Caco-2 (cell line): Measurements from ENCODE around the gene ZNF668. TPM values are rescaled to one million over a fixed set of nuclear protein-coding genes. Genes with fewer than 3 reads are reported as not detected.

ENCODE experiments used
- BruUV-seq: library from RNA; stranded (reverse); fragments of 400-500 nt; replicated peaks from 2 replicates; lab custom pipeline; 2021; lab: Mats Ljungman, UMichigan
- CTCF ChIA-PET: fragments of 300-600 bp; sonication (Branson Sonifier 250); formaldehyde crosslinking; loops from one replicate; lab custom pipeline; 2022; ENCODE audit warnings: antibody characterized with exemption; lab: Charles Lee
- POLR2A ChIA-PET: fragments of 300-600 bp; sonication (Branson Sonifier 250); formaldehyde crosslinking; loops from one replicate; lab custom pipeline; 2022; ENCODE audit warnings: antibody characterized with exemption; lab: Charles Lee
- DNase-seq, 2 experiments: peaks; one replicate each; pipeline versions ENCODE4 v3.0.0 to v3.0.0-alpha.2; 2020 to 2022
- H3K27me3 ChIP-seq: replicated peaks from 2 replicates; pipeline ENCODE4 v1.6.0; 2011; ENCODE audit warnings: low read length; ENCODE audit not compliant: control insufficient read depth, insufficient read depth
- H3K36me3 ChIP-seq: 2 replicates; pipeline ENCODE4 v1.5.1; 2011; ENCODE audit warnings: low read length; ENCODE audit not compliant: control insufficient read depth, insufficient read depth
- H3K4me1 ChIP-seq: fragments of 250-450 bp; sonication (Bioruptor Pico); 2 replicates; pipeline ENCODE4 v1.5.1; 2020; ENCODE audit warnings: mild to moderate bottlenecking
- H3K4me3 ChIP-seq: 2 replicates; pipeline ENCODE4 v1.5.1; 2011; ENCODE audit warnings: low read depth, mild to moderate bottlenecking, control low read depth, low read length
- H3K9me3 ChIP-seq: fragments of 250-450 bp; sonication (Bioruptor Pico); 2 replicates; pipeline ENCODE4 v1.5.1; 2020; ENCODE audit warnings: mild to moderate bottlenecking, moderate library complexity
- H3K27ac Mint-ChIP-seq: one replicate; pipeline ENCODE4 v1.8.0; 2022; ENCODE audit warnings: mixed read lengths; ENCODE audit not compliant: unreplicated experiment
- H3K27me3 Mint-ChIP-seq: one replicate; pipeline ENCODE4 v1.8.0; 2022; ENCODE audit warnings: mixed read lengths; ENCODE audit not compliant: insufficient read depth, unreplicated experiment
- H3K36me3 Mint-ChIP-seq: one replicate; pipeline ENCODE4 v1.8.0; 2022; ENCODE audit warnings: mild to moderate bottlenecking, mixed read lengths; ENCODE audit not compliant: insufficient read depth, unreplicated experiment
- H3K4me1 Mint-ChIP-seq: one replicate; pipeline ENCODE4 v1.8.0; 2022; ENCODE audit warnings: low read depth, mixed read lengths; ENCODE audit not compliant: unreplicated experiment
- H3K4me3 Mint-ChIP-seq: one replicate; pipeline ENCODE4 v1.8.0; 2022; ENCODE audit warnings: mild to moderate bottlenecking, moderate library complexity, mixed read lengths; ENCODE audit not compliant: unreplicated experiment
- H3K9me3 Mint-ChIP-seq: one replicate; pipeline ENCODE4 v1.8.0; 2022; ENCODE audit warnings: mixed read lengths; ENCODE audit not compliant: unreplicated experiment
- intact Hi-C: fragments of 100-400 bp; cut with micrococcal nuclease; formaldehyde crosslinking; loops from one replicate; pipeline ENCODE4 v1.10.0; 2022; ENCODE audit not compliant: unreplicated experiment
- total RNA-seq: library from RNA; stranded (reverse); gene quantifications from 2 replicates; pipeline ENCODE4 v1.2.3, GENCODE V29; 2022
- TF ChIP-seq, protein P1 (sequence below), 2 experiments: fragments of 200-600 bp in 1 of 2; IDR thresholded peaks; 1 replicate in 1 of 2; 2 replicates in 1 of 2; pipeline versions ENCODE4 v1.5.1 to v1.8.0; 2011 to 2022; ENCODE audit warnings: antibody characterized with exemption in 1 of 2, control low read depth in 1 of 2, inconsistent platforms in 1 of 2, low read depth in 1 of 2, low read length in 1 of 2, mild to moderate bottlenecking in 1 of 2, moderate library complexity in 1 of 2; ENCODE audit not compliant: insufficient read depth in 1 of 2, severe bottlenecking in 1 of 2, unreplicated experiment in 1 of 2

The ZNF668 gene
- total RNA-seq, 1 experiment from 2014 or later: 8.7 TPM

DNA sequence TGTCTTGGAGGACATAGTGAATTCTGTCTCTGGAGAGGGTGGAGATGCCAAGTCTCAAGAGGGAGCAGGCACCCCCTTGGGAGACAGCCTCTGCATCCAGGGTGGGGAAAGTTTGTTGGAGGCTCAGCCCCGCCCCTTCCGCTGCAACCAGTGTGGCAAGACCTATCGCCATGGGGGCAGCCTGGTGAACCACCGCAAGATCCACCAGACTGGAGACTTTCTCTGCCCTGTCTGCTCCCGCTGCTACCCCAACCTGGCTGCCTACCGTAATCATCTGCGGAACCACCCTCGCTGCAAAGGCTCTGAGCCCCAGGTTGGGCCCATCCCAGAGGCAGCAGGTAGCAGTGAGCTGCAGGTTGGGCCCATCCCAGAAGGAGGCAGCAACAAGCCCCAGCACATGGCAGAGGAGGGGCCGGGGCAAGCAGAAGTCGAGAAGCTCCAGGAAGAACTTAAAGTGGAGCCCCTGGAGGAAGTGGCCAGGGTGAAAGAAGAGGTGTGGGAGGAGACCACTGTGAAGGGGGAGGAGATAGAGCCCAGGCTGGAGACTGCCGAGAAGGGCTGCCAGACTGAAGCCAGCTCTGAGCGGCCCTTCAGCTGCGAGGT, 5.4 kb upstream of the ZNF668 start:
- H3K27me3 ChIP-seq: no peaks in the 10 kb centered on the region
- no TSS peak for BruUV-seq
- intact Hi-C loops: no loop called here
- no peak overlapping the region for H3K4me3 ChIP-seq
- CTCF ChIA-PET: no interaction called here
- TF ChIP-seq, protein P1, sequence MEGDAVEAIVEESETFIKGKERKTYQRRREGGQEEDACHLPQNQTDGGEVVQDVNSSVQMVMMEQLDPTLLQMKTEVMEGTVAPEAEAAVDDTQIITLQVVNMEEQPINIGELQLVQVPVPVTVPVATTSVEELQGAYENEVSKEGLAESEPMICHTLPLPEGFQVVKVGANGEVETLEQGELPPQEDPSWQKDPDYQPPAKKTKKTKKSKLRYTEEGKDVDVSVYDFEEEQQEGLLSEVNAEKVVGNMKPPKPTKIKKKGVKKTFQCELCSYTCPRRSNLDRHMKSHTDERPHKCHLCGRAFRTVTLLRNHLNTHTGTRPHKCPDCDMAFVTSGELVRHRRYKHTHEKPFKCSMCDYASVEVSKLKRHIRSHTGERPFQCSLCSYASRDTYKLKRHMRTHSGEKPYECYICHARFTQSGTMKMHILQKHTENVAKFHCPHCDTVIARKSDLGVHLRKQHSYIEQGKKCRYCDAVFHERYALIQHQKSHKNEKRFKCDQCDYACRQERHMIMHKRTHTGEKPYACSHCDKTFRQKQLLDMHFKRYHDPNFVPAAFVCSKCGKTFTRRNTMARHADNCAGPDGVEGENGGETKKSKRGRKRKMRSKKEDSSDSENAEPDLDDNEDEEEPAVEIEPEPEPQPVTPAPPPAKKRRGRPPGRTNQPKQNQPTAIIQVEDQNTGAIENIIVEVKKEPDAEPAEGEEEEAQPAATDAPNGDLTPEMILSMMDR (IDR thresholded peaks at IDR 0.05; ENCODE audit: insufficient read depth in 1 of 2, low read depth in 1 of 2, low read length in 1 of 2, severe bottlenecking in 1 of 2, unreplicated experiment in 1 of 2): no peak
- H3K4me1 ChIP-seq: no peaks in the 10 kb centered on the region
- peaks cover 3% of the 10 kb centered on the region for H3K36me3 ChIP-seq
- no peak overlapping the region for H3K27ac Mint-ChIP-seq
- H3K27me3 Mint-ChIP-seq: no peaks in the 10 kb centered on the region
- POLR2A ChIA-PET: no interaction called here
- H3K4me3 Mint-ChIP-seq: no peak overlapping the region
- H3K36me3 Mint-ChIP-seq: peaks cover 27% of the 10 kb centered on the region
- no peak for DNase-seq
- H3K4me1 Mint-ChIP-seq: peaks cover 7% of the 10 kb centered on the region
- H3K9me3 ChIP-seq: no peaks in the 10 kb centered on the region
- H3K9me3 Mint-ChIP-seq: no peaks in the 10 kb centered on the region

DNA sequence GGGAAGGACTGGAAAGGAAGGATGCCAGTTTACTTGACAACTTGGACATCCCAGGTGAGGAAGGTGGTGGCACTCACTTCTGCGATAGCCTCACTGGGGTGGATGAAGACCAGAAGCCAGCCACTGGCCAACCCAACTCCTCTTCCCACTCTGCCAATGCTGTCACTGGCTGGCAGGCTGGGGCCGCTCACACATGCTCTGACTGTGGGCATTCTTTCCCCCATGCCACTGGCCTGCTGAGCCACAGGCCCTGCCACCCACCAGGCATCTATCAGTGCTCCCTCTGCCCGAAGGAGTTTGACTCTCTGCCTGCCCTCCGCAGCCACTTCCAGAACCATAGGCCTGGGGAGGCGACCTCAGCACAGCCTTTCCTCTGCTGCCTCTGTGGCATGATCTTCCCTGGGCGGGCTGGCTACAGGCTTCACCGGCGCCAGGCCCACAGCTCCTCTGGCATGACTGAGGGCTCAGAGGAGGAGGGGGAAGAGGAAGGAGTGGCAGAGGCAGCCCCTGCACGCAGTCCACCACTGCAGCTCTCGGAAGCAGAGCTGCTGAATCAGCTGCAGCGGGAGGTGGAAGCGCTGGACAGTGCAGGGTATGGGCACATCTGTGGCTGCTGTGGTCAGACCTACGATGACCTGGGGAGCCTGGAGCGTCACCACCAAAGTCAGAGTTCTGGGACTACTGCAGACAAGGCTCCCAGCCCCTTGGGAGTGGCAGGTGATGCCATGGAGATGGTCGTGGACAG, 4.7 kb upstream of the ZNF668 start:
- H3K36me3 Mint-ChIP-seq: peaks cover 20% of the 10 kb centered on the region
- CTCF ChIA-PET: no interaction called here
- no peaks in the 10 kb centered on the region for H3K9me3 Mint-ChIP-seq
- no peak overlapping the region for H3K27ac Mint-ChIP-seq
- no peak for DNase-seq
- peaks cover 7% of the 10 kb centered on the region for H3K4me1 Mint-ChIP-seq
- intact Hi-C loops: no loop called here
- H3K27me3 ChIP-seq: no peaks in the 10 kb centered on the region
- no peaks in the 10 kb centered on the region for H3K9me3 ChIP-seq
- no peaks in the 10 kb centered on the region for H3K27me3 Mint-ChIP-seq
- H3K4me3 Mint-ChIP-seq: no peak overlapping the region
- H3K36me3 ChIP-seq: peaks cover 3% of the 10 kb centered on the region
- TF ChIP-seq, protein P1 (IDR thresholded peaks at IDR 0.05; ENCODE audit: insufficient read depth in 1 of 2, low read depth in 1 of 2, low read length in 1 of 2, severe bottlenecking in 1 of 2, unreplicated experiment in 1 of 2): no peak
- no TSS peak for BruUV-seq
- no peaks in the 10 kb centered on the region for H3K4me1 ChIP-seq
- H3K4me3 ChIP-seq: no peak overlapping the region
- POLR2A ChIA-PET: interaction anchor here (0.7 kb wide), 1 partner anchor 22 kb away, joined by 3 read pairs; no protein-coding TSS in a partner anchor

GRCh38 chr16:31077592-31078396, 3.8 kb upstream of the ZNF668 start:
- H3K4me1 ChIP-seq: no peaks in the 10 kb centered on the region
- peaks cover 3% of the 10 kb centered on the region for H3K36me3 ChIP-seq
- no peak overlapping the region for H3K27ac Mint-ChIP-seq
- intact Hi-C loops: no loop called here
- ChIA-PET CTCF (no interaction called here), POLR2A (interaction anchor here (0.7 kb wide), 1 partner anchor 21 kb away, joined by 3 read pairs; no protein-coding TSS in a partner anchor)
- no peaks in the 10 kb centered on the region for H3K9me3 Mint-ChIP-seq
- peaks cover 14% of the 10 kb centered on the region for H3K36me3 Mint-ChIP-seq
- no peaks in the 10 kb centered on the region for H3K27me3 ChIP-seq
- peaks cover 7% of the 10 kb centered on the region for H3K4me1 Mint-ChIP-seq
- no peaks in the 10 kb centered on the region for H3K27me3 Mint-ChIP-seq
- no TSS peak for BruUV-seq
- no peak overlapping the region for H3K4me3 ChIP-seq
- no peak for DNase-seq
- no peak overlapping the region for H3K4me3 Mint-ChIP-seq
- TF ChIP-seq, protein P1 (IDR thresholded peaks at IDR 0.05; ENCODE audit: insufficient read depth in 1 of 2, low read depth in 1 of 2, low read length in 1 of 2, severe bottlenecking in 1 of 2, unreplicated experiment in 1 of 2): no peak
- no peaks in the 10 kb centered on the region for H3K9me3 ChIP-seq
